Measurements from ENCODE around the gene FGG. TPM values are rescaled to one million over a fixed set of nuclear protein-coding genes. Genes with fewer than 3 reads are reported as not detected.

The FGG gene
- total RNA-seq, 1 donor from 2014 or later = not detected

Other genes with a start within 250 kb of the FGG start
- not detected in 2 replicates for gene DCHS2, start 120.9 kb downstream of the FGG start, total RNA-seq
- 84.2 and 91.2 TPM in 2 replicates for gene PLRG1, start 62.3 kb downstream of the FGG start, total RNA-seq
- gene FGB, start 49.6 kb downstream of the FGG start, total RNA-seq = not detected in 2 replicates
- gene FGA, start 21.9 kb downstream of the FGG start, total RNA-seq = not detected in 2 replicates
- not detected in 2 replicates for gene LRAT, start 131.3 kb upstream of the FGG start, total RNA-seq
- gene RBM46, start 168.6 kb upstream of the FGG start, total RNA-seq = not detected in 2 replicates